BE2C (cell line): ENCODE results near the gene HOMER2.

Source experiments
- DNase-seq: peaks from one replicate; pipeline ENCODE4 v3.0.0-alpha.2; 2020
- H3K27me3 ChIP-seq: fragments of 250-450 bp; sonication (Bioruptor Pico); 2 replicates; pipeline ENCODE4 v1.5.1; 2020; ENCODE audit warnings: mild to moderate bottlenecking
- H3K36me3 ChIP-seq: fragments of 250-450 bp; sonication (Bioruptor Pico); 2 replicates; pipeline ENCODE4 v1.5.1; 2020; ENCODE audit warnings: mild to moderate bottlenecking
- H3K4me1 ChIP-seq: fragments of 250-450 bp; sonication (Bioruptor Pico); 2 replicates; pipeline ENCODE4 v1.5.1; 2020
- H3K4me3 ChIP-seq: 2 replicates; pipeline ENCODE4 v1.5.1; 2011; ENCODE audit warnings: low read depth, low read length
- H3K9me3 ChIP-seq: fragments of 250-450 bp; sonication (Bioruptor Pico); 2 replicates; pipeline ENCODE4 v1.5.1; 2020
- CTCF ChIP-seq: IDR thresholded peaks from 2 replicates; pipeline ENCODE4 v1.5.1; 2012; ENCODE audit warnings: mild to moderate bottlenecking, low read depth, low read length

The HOMER2 gene

GRCh38 chr15:82959423-82959822, 6.9 kb upstream of the HOMER2 start:
- no peaks in the 10 kb centered on the region for H3K27me3 ChIP-seq
- no peak for TF ChIP-seq CTCF

GRCh38 chr15:82958638-82959037, 6.1 kb upstream of the HOMER2 start:
- no peaks in the 10 kb centered on the region for H3K9me3 ChIP-seq
- H3K27me3 ChIP-seq, result no peaks in the 10 kb centered on the region
- H3K4me1 ChIP-seq, result no peaks in the 10 kb centered on the region
- DNase-seq, result no peak
- no peaks in the 10 kb centered on the region for H3K36me3 ChIP-seq
- TF ChIP-seq CTCF, result no peak
- no peak overlapping the region for H3K4me3 ChIP-seq

More at GRCh38 chr15:82959423-82959822, 6.9 kb upstream of the HOMER2 start:
- DNase-seq, result no peak
- Histone ChIP-seq H3K36me3 (no peaks in the 10 kb centered on the region), H3K4me1 (no peaks in the 10 kb centered on the region), H3K9me3 (no peaks in the 10 kb centered on the region), H3K4me3 (no peak overlapping the region)

GRCh38 chr15:82951472-82952157, 905 bp downstream of the HOMER2 start:
- no peak for TF ChIP-seq CTCF
- Histone ChIP-seq H3K36me3 (no peaks in the 10 kb centered on the region), H3K9me3 (no peaks in the 10 kb centered on the region), H3K4me1 (no peaks in the 10 kb centered on the region), H3K27me3 (no peaks in the 10 kb centered on the region), H3K4me3 (peak overlapping the region; percentile 68)
- DNase-seq, result no peak

GRCh38 chr15:82950746-82951370, 1.7 kb downstream of the HOMER2 start:
- H3K4me1 ChIP-seq, result no peaks in the 10 kb centered on the region
- TF ChIP-seq CTCF, result no peak
- no peaks in the 10 kb centered on the region for H3K27me3 ChIP-seq
- H3K36me3 ChIP-seq, result no peaks in the 10 kb centered on the region
- no peaks in the 10 kb centered on the region for H3K9me3 ChIP-seq
- no peak for DNase-seq
- H3K4me3 ChIP-seq, result no peak overlapping the region

GRCh38 chr15:82950295-82950694, 2.2 kb downstream of the HOMER2 start:
- H3K4me3 ChIP-seq, result no peak overlapping the region
- H3K27me3 ChIP-seq, result no peaks in the 10 kb centered on the region
- H3K9me3 ChIP-seq, result no peaks in the 10 kb centered on the region
- H3K36me3 ChIP-seq, result no peaks in the 10 kb centered on the region
- DNase-seq, result no peak
- TF ChIP-seq CTCF, result no peak
- no peaks in the 10 kb centered on the region for H3K4me1 ChIP-seq

GRCh38 chr15:82946155-82946701, 6.3 kb downstream of the HOMER2 start:
- H3K27me3 ChIP-seq, result no peaks in the 10 kb centered on the region
- no peak overlapping the region for H3K4me3 ChIP-seq
- H3K36me3 ChIP-seq, result no peaks in the 10 kb centered on the region
- TF ChIP-seq CTCF, result no peak
- DNase-seq, result no peak
- no peaks in the 10 kb centered on the region for H3K4me1 ChIP-seq
- H3K9me3 ChIP-seq, result no peaks in the 10 kb centered on the region
